ENCODE results near the gene ADARB2.
"Not testable (repeated sequence)": the region's sequence is repeated elsewhere in the genome, so short reads cannot be mapped to it uniquely, and the experiment has no call there.

GRCh38 chr10:1219874-1220273, 517.5 kb downstream of the ADARB2 start:
- not testable (repeated sequence) for TF ChIP-seq MXI1 (IDR thresholded peaks at IDR 0.05; ENCODE audit: low read depth, low read length); CEBPZ (IDR thresholded peaks at IDR 0.05; ENCODE audit: low read depth, low read length); KAT2A (conservative IDR thresholded peaks at IDR 0.05; ENCODE audit: control insufficient read depth, low read depth, low read length); POLR2A (IDR thresholded peaks at IDR 0.05; ENCODE audit: low read depth, low read length); CTCF (IDR thresholded peaks at IDR 0.05 in 2 of 3, conservative IDR thresholded peaks at IDR 0.05 in 1 of 3; ENCODE audit: control insufficient read depth in 2 of 3, extremely low read depth in 1 of 3, insufficient read depth in 1 of 3, low read depth in 3 of 3, low read length in 3 of 3); ZBTB33 (IDR thresholded peaks at IDR 0.05); RAD51 (IDR thresholded peaks at IDR 0.05); YY1 (IDR thresholded peaks at IDR 0.05; ENCODE audit: low read depth, low read length); ESRRA (IDR thresholded peaks at IDR 0.05; ENCODE audit: low read length); PML (IDR thresholded peaks at IDR 0.05; ENCODE audit: low read length)

Data from GM12878 (cell line).